ENCODE data around the gene NRN1L.

NRN1L gene

DNA sequence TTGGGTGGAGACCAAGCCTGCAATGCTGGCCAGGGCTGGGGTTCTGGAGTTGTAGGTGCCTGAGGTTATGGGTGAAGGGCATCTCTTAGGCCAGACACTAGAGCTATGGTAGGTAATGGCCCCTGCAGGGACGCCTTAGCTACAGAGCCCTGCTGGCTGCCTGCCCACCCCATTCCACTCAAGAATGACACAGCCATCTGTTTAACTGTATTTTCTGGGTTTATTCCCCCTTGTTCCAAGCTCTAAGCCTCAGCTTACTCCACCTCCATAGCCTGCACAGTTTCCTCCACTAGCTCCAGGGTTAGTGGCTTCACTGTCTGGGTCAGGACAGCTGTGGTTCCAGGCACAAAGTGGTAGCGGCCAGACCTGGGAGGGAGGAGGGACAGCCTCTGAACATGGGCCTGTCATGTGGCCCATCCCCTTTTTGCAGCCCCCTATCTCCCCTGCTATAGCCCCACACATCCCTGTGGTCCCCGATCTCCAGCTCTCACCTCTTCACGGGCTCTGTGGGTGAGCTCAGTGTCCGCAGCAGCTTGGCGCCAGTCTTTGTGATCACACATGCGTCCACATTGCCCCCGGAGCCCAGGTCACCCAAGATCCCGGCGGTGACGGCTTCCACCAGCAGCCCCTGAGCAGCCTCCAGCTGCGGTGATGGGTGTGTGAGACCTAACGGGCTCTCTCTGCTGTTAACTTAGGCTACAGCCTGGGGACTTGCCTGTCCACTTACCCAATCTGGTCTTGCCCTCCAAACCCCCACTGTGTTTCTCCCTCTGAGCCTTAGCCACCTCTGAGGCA is 49.8 kb downstream of the NRN1L start:
- DNase-seq: no peak
- Histone ChIP-seq H3K4me1 (ENCODE audit: control extremely low read depth in 1 of 4, control insufficient read depth in 4 of 4, insufficient read depth in 4 of 4, low read length in 3 of 4) (peaks cover 4 to 23% (median 19%) of the 10 kb centered on the region in 4 experiments), H3K4me3 (ENCODE audit: control insufficient read depth in 1 of 7, extremely low read depth in 1 of 7, insufficient read depth in 4 of 7, low read depth in 2 of 7, low read length in 6 of 7) (peak overlapping the region in 1 of 7 experiments; percentile 99), H3K36me3 (ENCODE audit: control insufficient read depth in 4 of 4, insufficient read depth in 4 of 4, low read length in 3 of 4) (peaks cover 0 to 52% (median 43%) of the 10 kb centered on the region in 4 experiments), H3K27me3 (replicated peaks in 2 of 5; ENCODE audit: control insufficient read depth in 4 of 5, insufficient read depth in 5 of 5, low read length in 4 of 5) (no peaks in the 10 kb centered on the region), H3K9me3 (ENCODE audit: control extremely low read depth in 1 of 5, control insufficient read depth in 4 of 5, insufficient read depth in 2 of 5, low read depth in 1 of 5, low read length in 4 of 5) (no peaks in the 10 kb centered on the region), H3K27ac (ENCODE audit: insufficient read depth in 1 of 2, low read depth in 1 of 2, low read length in 2 of 2, poor library complexity in 1 of 2, severe bottlenecking in 2 of 2) (peak overlapping the region in 1 of 2 experiments; percentile 36)
- ChIA-PET CTCF (interaction anchor here (0.9 to 21.3 kb wide), 13 partner anchors 9 to 267 kb away, joined by 3 to 359 read pairs (median 3); partner anchors contain the start of genes DDX28, DUS2, EDC4 and NRN1L), POLR2A (interaction anchor here (0.6 to 0.7 kb wide), 3 partner anchors 16 to 514 kb away, joined by 3 to 5 read pairs (median 3); no protein-coding TSS in a partner anchor)
- WGBS (ENCODE audit: insufficient coverage): 98% methylated on average over 12 of the region's 13 CpGs

GRCh38 chr16:67935101-67935401 is 50.4 kb downstream of the NRN1L start:
- Histone ChIP-seq H3K4me3 (ENCODE audit: control insufficient read depth in 1 of 7, extremely low read depth in 1 of 7, insufficient read depth in 4 of 7, low read depth in 2 of 7, low read length in 6 of 7) (peak overlapping the region in 4 of 7 experiments; percentile 96 to 99 (median 98)), H3K4me1 (ENCODE audit: control extremely low read depth in 1 of 4, control insufficient read depth in 4 of 4, insufficient read depth in 4 of 4, low read length in 3 of 4) (peaks cover 4 to 28% (median 24%) of the 10 kb centered on the region in 4 experiments), H3K27me3 (replicated peaks in 2 of 5; ENCODE audit: control insufficient read depth in 4 of 5, insufficient read depth in 5 of 5, low read length in 4 of 5) (no peaks in the 10 kb centered on the region), H3K36me3 (ENCODE audit: control insufficient read depth in 4 of 4, insufficient read depth in 4 of 4, low read length in 3 of 4) (peaks cover 0 to 47% (median 40%) of the 10 kb centered on the region in 4 experiments), H3K9me3 (ENCODE audit: control extremely low read depth in 1 of 5, control insufficient read depth in 4 of 5, insufficient read depth in 2 of 5, low read depth in 1 of 5, low read length in 4 of 5) (no peaks in the 10 kb centered on the region), H3K27ac (ENCODE audit: insufficient read depth in 1 of 2, low read depth in 1 of 2, low read length in 2 of 2, poor library complexity in 1 of 2, severe bottlenecking in 2 of 2) (peak overlapping the region in 1 of 2 experiments; percentile 36)
- CTCF ChIA-PET: interaction anchor here (0.9 to 21.3 kb wide), 14 partner anchors 10 to 267 kb away, joined by 3 to 359 read pairs (median 4); partner anchors contain the start of genes EDC4 and NRN1L
- no peak for DNase-seq
- WGBS (ENCODE audit: insufficient coverage): 92% methylated on average over 11 of the region's 13 CpGs
- POLR2A ChIA-PET: interaction anchor here (0.7 to 2.4 kb wide), 6 partner anchors 16 to 59 kb away, joined by 3 to 16 read pairs (median 4); partner anchors contain the start of gene SLC12A4

GRCh38 chr16:67935402-67936123 is 50.9 kb downstream of the NRN1L start:
- Histone ChIP-seq H3K27ac (ENCODE audit: insufficient read depth in 1 of 2, low read depth in 1 of 2, low read length in 2 of 2, poor library complexity in 1 of 2, severe bottlenecking in 2 of 2) (peak overlapping the region; percentile 64 to 88), H3K27me3 (replicated peaks in 2 of 5; ENCODE audit: control insufficient read depth in 4 of 5, insufficient read depth in 5 of 5, low read length in 4 of 5) (no peaks in the 10 kb centered on the region), H3K4me1 (ENCODE audit: control extremely low read depth in 1 of 4, control insufficient read depth in 4 of 4, insufficient read depth in 4 of 4, low read length in 3 of 4) (peaks cover 4 to 31% (median 29%) of the 10 kb centered on the region in 4 experiments), H3K36me3 (ENCODE audit: control insufficient read depth in 4 of 4, insufficient read depth in 4 of 4, low read length in 3 of 4) (peaks cover 0 to 42% (median 36%) of the 10 kb centered on the region in 4 experiments), H3K4me3 (ENCODE audit: control insufficient read depth in 1 of 7, extremely low read depth in 1 of 7, insufficient read depth in 4 of 7, low read depth in 2 of 7, low read length in 6 of 7) (peak overlapping the region; percentile 85 to 99 (median 96)), H3K9me3 (ENCODE audit: control extremely low read depth in 1 of 5, control insufficient read depth in 4 of 5, insufficient read depth in 2 of 5, low read depth in 1 of 5, low read length in 4 of 5) (no peaks in the 10 kb centered on the region)
- POLR2A ChIA-PET: interaction anchor here (0.9 to 2.4 kb wide), 5 partner anchors 28 to 58 kb away, joined by 3 to 16 read pairs (median 4); partner anchors contain the start of gene SLC12A4
- 20% methylated on average over 47 of the region's 55 CpGs for WGBS (ENCODE audit: insufficient coverage)
- CTCF ChIA-PET: interaction anchor here (0.9 to 21.3 kb wide), 16 partner anchors 10 to 268 kb away, joined by 3 to 359 read pairs (median 4); partner anchors contain the start of genes EDC4 and NRN1L
- DNase-seq: peak; percentile 91 to 96 (median 95)

Measured in common myeloid progenitor, CD34-positive (primary cell).